GM18951 (cell line): Measurements from ENCODE around the gene IL32.
"Not testable (repeated sequence)": the region's sequence is repeated elsewhere in the genome, so short reads cannot be mapped to it uniquely, and the experiment has no call there.

Source experiments
- POLR2A ChIP-seq: IDR thresholded peaks from 4 replicates; pipeline ENCODE4 v1.6.1; 2011; ENCODE audit warnings: mild to moderate bottlenecking; ENCODE audit not compliant: insufficient read length, insufficient read depth; ENCODE audit errors: extremely low read depth
- in situ Hi-C: fragments of 300-500 bp; cut with MboI; formaldehyde crosslinking; loops from one replicate; pipeline ENCODE4 v1.12.0; 2022; ENCODE audit warnings: low sequenced_read_pairs, mixed read lengths, inconsistent platforms; ENCODE audit not compliant: unreplicated experiment

Gene IL32

DNA sequence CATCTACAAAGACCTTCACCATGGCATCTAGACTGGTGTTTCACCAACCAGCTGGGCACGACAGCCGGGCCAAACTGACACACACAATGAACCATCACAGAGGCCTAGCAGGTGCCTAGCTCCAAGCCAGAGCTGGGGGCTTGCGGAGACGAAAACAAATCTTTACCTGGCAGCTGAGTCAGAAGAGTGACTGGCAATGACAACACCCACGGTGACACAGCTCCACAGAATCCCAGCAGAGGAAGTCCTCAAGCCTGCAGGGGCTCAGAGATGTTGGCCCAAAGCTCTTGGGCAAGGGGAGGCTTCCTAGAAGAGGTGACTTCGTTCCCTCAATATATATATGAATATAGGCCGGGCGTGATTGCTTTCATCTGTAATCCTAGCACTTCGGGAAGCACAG is 13.9 kb upstream of the IL32 start:
- in situ Hi-C loops: no loop called here
- TF ChIP-seq POLR2A: no peak

DNA sequence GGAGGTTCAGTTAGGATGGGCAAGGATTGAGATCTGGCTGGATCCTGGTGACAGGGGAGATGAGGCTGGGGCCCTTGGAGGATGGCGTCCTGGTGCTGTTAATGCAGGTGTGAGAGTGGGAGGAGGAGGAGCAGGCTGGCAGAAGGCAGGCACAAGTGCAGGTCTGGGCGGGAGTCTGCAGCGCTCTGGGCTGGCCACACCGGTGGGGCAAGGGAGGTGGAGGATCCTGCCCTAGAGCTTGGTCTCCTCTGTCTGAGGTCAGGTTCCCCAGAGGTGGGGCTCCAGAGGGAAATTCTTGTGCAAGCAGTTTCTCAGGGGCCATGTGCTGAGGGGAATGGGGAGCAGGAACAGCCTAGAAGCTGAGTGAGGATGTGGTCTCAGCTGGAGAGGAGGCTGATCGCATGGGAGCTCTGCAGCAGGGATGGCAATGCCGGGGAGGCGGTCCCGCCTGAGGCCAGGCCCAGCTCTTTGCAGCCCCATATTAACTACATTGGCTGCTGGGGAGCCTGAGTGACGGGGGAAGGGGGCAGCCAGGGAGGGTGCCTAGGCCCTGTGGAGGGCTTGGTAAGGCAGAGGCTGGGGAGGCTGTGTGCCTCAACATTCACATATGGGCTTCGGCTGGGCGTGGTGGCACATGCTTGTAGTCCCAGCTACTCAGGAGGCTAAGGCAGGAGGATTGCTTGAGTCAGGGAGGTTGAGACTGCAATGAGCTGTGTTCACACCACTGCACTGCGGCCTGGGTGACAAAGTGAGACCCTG is 12.7 kb upstream of the IL32 start:
- in situ Hi-C loops: not testable (repeated sequence)

DNA sequence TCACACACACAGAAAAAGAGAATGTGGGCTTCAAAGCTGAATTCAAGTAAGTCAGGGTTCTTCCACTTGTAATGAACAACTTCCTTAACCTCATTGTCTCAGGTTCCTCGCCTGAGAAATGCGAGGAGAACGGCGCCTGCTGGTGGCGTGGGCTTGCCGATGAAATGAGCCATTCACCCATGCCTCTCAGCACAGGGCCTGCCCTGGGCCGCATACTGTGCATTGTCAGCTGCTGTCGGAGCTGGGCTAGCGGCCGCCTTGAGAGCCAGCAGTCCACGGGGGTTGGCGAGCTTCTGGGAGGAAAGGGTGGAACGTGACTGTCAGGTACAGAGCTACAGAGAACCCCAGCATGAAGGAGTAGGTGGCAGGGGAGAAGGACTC is 12.1 kb upstream of the IL32 start:
- in situ Hi-C loops: not testable (repeated sequence)

DNA sequence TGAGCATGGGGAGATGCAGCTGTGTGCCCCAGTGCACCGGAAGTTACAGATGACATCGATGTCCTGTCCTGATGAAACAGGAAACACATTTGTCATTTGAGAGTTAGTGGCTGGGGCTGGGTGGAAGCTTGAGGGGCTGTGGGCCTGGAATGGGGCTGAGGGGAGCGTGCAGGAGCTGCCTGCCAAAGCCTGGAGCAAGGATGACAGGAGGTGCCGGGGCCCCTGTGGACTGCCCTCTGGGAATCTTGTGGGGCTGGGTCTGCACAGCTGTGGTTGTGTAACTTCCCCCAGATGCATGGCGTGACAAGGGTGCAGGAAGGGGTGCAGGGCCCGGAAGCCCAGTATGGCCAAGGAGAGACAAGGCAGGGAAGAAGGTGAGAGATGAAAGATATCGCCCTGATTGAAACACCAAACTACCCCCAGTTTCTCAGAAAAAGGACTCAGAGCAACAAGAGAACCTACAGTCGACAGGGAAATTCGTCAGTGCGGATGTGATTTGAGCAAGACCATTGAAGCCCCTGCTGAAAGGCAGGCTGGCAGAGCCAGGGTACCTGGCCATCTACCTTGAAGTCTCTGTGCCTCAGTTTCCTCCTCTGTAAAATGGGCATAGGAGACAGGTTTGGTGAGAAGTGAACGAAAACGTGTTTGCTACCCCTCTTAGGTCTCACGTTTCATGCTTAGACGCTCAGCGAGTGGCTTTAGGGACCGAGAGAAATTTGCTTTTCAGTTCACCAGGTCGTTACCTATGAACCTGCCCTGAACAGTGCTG is 10.3 kb upstream of the IL32 start:
- TF ChIP-seq POLR2A: no peak
- in situ Hi-C loops: no loop called here

DNA sequence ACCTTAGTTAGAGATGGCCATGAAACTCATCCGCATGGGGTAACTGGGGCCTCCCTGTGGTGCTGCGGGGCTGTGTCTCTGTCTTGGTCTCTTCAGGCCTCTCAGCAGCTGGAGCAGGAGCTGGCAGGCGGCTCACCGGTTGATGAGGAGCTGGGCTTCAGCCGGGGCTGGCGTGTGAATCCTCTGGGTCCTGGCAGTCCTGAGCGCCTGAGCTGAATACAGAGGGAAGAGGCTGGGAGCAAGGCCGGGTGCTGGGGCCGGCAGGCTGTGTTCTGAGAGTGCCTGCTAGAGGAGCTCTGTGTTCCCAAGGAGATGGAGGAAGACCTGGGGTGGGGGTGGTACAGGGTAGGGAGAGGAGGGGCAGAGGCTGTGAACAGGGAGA is 9.7 kb upstream of the IL32 start:
- in situ Hi-C loops: not testable (repeated sequence)

DNA sequence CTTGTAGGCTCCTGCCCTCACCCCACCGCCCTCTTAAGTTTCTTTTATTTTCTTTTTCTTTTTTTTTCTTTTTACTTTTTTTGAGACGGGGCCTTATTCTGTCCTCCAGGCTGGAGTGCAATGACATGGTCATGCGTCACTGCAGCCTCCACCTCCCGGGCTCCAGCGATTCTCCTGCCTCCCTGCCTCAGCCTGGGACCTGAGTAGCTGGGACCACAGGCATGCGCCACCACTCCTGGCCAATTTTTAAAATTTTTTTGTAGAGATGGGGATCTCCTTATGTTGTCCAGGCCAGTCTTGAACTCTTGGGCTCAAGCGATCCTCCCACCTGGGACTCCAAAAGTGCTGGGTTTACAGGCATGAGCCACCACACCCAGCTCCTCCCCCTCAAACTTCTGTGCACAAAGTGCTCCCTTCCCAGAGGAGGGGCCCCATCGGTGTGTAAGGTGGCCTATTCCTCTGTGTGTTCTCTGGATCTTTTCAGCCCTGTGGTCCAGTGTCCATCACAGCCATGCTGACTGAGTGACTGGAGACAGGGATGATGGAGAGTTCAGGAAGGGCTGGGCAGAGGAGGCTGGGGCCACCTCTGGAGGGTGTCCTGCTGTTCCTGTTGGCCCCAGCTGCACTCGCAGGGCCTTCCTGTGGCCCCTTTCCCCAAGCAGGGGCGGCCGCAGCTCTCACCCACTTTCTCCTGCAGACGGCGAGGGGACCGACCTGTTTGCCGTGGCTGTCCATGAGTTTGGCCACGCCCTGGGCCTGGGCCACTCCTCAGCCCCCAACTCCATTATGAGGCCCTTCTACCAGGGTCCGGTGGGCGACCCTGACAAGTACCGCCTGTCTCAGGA is 8.9 kb upstream of the IL32 start:
- no peak for TF ChIP-seq POLR2A
- in situ Hi-C loops: no loop called here

DNA sequence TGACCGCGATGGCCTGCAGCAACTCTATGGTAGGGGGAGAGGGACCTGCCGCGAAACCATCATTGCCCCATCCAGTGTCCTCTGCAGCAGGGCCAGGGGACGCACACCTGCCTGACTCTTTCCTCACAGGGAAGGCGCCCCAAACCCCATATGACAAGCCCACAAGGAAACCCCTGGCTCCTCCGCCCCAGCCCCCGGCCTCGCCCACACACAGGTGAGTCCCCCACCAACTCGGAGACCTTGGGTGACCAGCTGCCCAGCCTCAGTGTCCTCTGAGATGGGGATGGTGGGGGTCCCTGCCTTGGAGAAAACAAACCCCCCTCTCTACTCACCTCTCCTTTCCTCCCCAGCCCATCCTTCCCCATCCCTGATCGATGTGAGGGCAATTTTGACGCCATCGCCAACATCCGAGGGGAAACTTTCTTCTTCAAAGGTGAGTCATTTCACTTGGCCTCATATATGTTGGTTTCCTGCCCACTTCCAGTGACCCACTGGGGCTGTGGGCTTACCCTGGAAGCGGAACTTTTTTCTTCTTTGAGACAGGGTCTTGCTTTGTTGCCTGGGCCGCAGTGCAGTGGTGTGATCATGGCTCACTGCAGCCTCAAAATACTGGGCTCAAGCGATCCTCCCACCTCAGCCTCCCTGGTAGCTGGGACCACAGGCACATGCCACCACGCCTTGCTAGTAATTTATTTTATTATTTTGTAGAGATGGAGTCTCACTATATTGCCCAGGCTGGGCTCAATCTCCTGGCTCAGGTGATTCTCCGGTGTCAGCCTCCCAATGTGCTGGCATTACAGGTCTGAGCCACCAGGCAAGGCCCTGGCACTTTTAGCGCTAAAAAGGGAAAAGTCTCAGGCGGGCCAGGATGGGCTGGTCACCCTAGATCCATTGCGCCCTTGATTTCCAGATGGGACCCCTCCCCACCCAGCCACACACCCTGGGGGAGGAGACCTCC is 8.0 kb upstream of the IL32 start:
- in situ Hi-C loops: no loop called here
- no peak for TF ChIP-seq POLR2A

DNA sequence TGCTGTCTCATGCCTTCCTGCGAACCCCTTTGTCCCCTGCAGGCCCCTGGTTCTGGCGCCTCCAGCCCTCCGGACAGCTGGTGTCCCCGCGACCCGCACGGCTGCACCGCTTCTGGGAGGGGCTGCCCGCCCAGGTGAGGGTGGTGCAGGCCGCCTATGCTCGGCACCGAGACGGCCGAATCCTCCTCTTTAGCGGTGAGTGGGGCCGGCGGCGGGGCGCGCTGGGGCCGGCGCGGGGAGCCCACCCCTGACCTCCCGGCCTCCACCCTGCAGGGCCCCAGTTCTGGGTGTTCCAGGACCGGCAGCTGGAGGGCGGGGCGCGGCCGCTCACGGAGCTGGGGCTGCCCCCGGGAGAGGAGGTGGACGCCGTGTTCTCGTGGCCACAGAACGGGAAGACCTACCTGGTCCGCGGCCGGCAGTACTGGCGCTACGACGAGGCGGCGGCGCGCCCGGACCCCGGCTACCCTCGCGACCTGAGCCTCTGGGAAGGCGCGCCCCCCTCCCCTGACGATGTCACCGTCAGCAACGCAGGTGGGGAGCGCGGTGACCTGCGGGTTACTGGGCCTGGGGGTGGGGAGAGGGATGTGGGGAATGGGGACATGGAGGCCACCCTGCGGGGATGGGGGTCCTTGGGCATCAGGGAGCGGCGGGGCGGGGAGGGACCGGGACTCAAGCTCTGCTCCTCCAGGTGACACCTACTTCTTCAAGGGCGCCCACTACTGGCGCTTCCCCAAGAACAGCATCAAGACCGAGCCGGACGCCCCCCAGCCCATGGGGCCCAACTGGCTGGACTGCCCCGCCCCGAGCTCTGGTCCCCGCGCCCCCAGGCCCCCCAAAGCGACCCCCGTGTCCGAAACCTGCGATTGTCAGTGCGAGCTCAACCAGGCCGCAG is 7.1 kb upstream of the IL32 start:
- in situ Hi-C loops: no loop called here
- no peak for TF ChIP-seq POLR2A

DNA sequence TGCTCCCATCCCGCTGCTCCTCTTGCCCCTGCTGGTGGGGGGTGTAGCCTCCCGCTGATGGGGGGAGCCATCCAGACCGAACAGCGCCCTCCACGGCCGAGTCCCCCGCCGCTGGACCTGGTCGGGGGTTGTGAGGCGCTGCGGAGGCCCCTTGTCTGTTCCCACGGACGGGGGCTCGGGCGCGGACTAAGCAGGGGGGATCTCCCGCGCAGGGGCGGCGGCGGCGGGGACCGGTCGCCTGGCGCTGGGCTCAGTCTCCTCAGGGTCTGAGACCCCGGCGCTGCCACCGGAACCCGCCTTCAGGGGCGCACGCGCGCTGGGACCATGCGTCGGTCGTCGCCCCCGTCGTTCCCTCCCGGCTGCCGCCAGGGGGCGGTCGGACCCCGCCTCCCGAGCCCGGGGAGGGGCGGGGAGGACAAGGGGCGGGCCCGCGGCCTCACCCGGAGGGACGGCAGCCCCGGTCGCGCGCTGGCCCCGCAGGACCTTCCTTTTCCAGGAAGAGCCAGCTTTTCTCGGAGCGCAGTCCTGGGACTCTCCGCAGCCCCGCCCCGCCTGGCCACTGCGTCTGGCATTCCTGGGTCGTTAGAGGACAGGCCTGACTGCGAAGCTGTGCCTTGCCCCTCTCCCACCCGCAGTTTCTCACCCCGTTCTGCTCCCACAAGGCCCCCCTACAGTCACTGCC is 6.3 kb upstream of the IL32 start:
- in situ Hi-C loops: no loop called here
- peak; percentile 68 for TF ChIP-seq POLR2A

DNA sequence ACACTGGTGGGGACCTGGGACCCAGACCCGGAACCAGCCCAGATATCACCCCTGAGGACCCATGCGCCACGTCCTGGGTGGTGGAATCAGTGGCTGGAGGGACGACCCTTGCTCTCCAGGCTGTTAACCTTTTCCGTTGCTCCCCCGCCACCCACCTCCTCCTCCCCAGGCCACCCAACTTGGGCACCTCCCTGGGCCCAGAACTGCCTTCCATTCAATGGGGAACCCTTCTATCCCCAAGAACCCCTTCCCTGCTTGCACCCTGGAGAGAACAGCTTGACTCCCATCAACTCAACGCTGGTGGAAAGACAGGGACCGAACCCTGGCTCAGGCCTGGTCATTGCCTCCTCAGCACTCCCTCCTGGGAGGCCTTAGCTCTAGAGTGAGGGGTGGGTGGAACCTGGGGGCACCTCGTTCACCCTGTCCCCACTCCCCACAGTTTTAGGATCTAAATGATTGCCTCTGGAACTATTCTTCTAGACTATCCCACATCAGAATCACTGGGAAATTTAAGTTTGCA is 5.7 kb upstream of the IL32 start:
- in situ Hi-C loops: loop anchor here (5.0 kb wide), 1 partner anchor 68 kb away; no protein-coding TSS in a partner anchor
- TF ChIP-seq POLR2A: no peak
